HepG2 (cell line): ENCODE data around the gene ACSL6. TPM values are rescaled to one million over a fixed set of nuclear protein-coding genes. Genes with fewer than 3 reads are reported as not detected.

Experiments used
- ATRX ChIP-seq: sonication (generic); formaldehyde crosslinking; IDR thresholded peaks from 2 replicates; pipeline ENCODE4 v1.4.0; 2020; ENCODE audit warnings: missing genetic modification reagents, borderline replicate concordance
- DPF2 ChIP-seq: sonication (generic); formaldehyde crosslinking; IDR thresholded peaks from 2 replicates; pipeline ENCODE4 v1.4.0; 2020; ENCODE audit warnings: mild to moderate bottlenecking, low read depth, missing genetic modification reagents, borderline replicate concordance
- ETV6 ChIP-seq: sonication (generic); formaldehyde crosslinking; conservative IDR thresholded peaks from 2 replicates; pipeline ENCODE4 v1.4.0; 2020; ENCODE audit warnings: missing genetic modification reagents
- KLF11 ChIP-seq: IDR thresholded peaks from 2 replicates; pipeline ENCODE4 v1.6.1; 2016; ENCODE audit warnings: missing compliant biosample characterization
- MAZ ChIP-seq, 2 experiments: sonication (generic) in 1 of 2; formaldehyde crosslinking in 1 of 2; IDR thresholded peaks; 2 replicates each; pipeline versions ENCODE4 v1.5.0 to v1.6.1; 2012 to 2020; ENCODE audit warnings: low read depth in 2 of 2, mild to moderate bottlenecking in 2 of 2, borderline replicate concordance in 1 of 2, improper control_type of control experiment in 1 of 2, low read length in 1 of 2, missing genetic modification reagents in 1 of 2, moderate library complexity in 1 of 2
- MIER3 ChIP-seq: IDR thresholded peaks from 2 replicates; pipeline ENCODE4 v1.6.1; 2016; ENCODE audit warnings: missing compliant biosample characterization, borderline replicate concordance
- PCBP2 ChIP-seq: fragments of 200-400 bp; formaldehyde crosslinking; optimal IDR thresholded peaks from 2 replicates; pipeline ENCODE3; 2018; ENCODE audit warnings: low read length, low read depth; ENCODE audit not compliant: poor library complexity, severe bottlenecking
- POGZ ChIP-seq: sonication (generic); formaldehyde crosslinking; IDR thresholded peaks from 2 replicates; pipeline ENCODE4 v1.4.0; 2020; ENCODE audit warnings: mild to moderate bottlenecking, missing genetic modification reagents
- RXRB ChIP-seq: IDR thresholded peaks from 2 replicates; pipeline ENCODE4 v1.6.1; 2016; ENCODE audit warnings: borderline replicate concordance, missing genetic modification reagents, missing compliant biosample characterization
- SALL2 ChIP-seq: sonication (generic); formaldehyde crosslinking; IDR thresholded peaks from 2 replicates; pipeline ENCODE4 v1.8.1; 2023; ENCODE audit warnings: mild to moderate bottlenecking, missing genetic modification reagents, inconsistent platforms
- SATB2 ChIP-seq: sonication (generic); formaldehyde crosslinking; IDR thresholded peaks from 2 replicates; pipeline ENCODE4 v1.5.0; 2020; ENCODE audit warnings: missing genetic modification reagents
- SETDB1 ChIP-seq: sonication (generic); formaldehyde crosslinking; IDR thresholded peaks from 2 replicates; pipeline ENCODE4 v1.5.1; 2020; ENCODE audit warnings: missing genetic modification reagents, mild to moderate bottlenecking, borderline replicate concordance
- SMARCC2 ChIP-seq: fragments of 450-650 bp; IDR thresholded peaks from 2 replicates; pipeline ENCODE4 v1.6.1; 2017; ENCODE audit warnings: antibody characterized with exemption, mild to moderate bottlenecking
- WIZ ChIP-seq: sonication (generic); formaldehyde crosslinking; IDR thresholded peaks from 2 replicates; pipeline ENCODE4 v1.5.1; 2020; ENCODE audit warnings: mild to moderate bottlenecking, missing genetic modification reagents
- ZBTB20 ChIP-seq: sonication (generic); formaldehyde crosslinking; IDR thresholded peaks from 2 replicates; pipeline ENCODE4 v1.8.1; 2023; ENCODE audit warnings: missing genetic modification reagents, low read depth, mild to moderate bottlenecking, borderline replicate concordance
- ZNF17 ChIP-seq: sonication (generic); formaldehyde crosslinking; IDR thresholded peaks from 2 replicates; pipeline ENCODE4 v1.5.0; 2020; ENCODE audit warnings: mild to moderate bottlenecking, missing genetic modification reagents
- ZNF207 ChIP-seq: fragments of 450-650 bp; IDR thresholded peaks from 2 replicates; pipeline ENCODE4 v1.6.1; 2016; ENCODE audit warnings: antibody characterized with exemption, borderline replicate concordance
- ZNF451 ChIP-seq: sonication (generic); formaldehyde crosslinking; IDR thresholded peaks from 2 replicates; pipeline ENCODE4 v1.5.0; 2020; ENCODE audit warnings: mild to moderate bottlenecking, missing genetic modification reagents
- ZNF496 ChIP-seq: sonication (generic); formaldehyde crosslinking; IDR thresholded peaks from 2 replicates; pipeline ENCODE4 v1.8.1; 2023; ENCODE audit warnings: mild to moderate bottlenecking, moderate library complexity, missing genetic modification reagents; ENCODE audit not compliant: insufficient replicate concordance
- ZNF557 ChIP-seq: sonication (generic); formaldehyde crosslinking; IDR thresholded peaks from 2 replicates; pipeline ENCODE4 v1.4.0; 2020; ENCODE audit warnings: missing genetic modification reagents
- ZNF720 ChIP-seq: sonication (generic); formaldehyde crosslinking; IDR thresholded peaks from 2 replicates; pipeline ENCODE4 v1.4.0; 2020; ENCODE audit warnings: missing genetic modification reagents
- polyA plus RNA-seq, 8 experiments: library from polyadenylated mRNA; depleted of rRNA in 3 of 8; stranded (reverse) in 7 of 8; unstranded in 1 of 8; fragments of >200 nt; fragmentation: Illumina TruSeq in 4 of 8; extraction: Trizol in 4 of 8; gene quantifications; 2 replicates each; pipeline versions ENCODE4 v1.2.1 to v1.2.3, GENCODE V29; 2011 to 2016; ENCODE audit warnings: low read depth in 4 of 8, missing spikeins in 1 of 8, mixed read lengths in 1 of 8; ENCODE audit not compliant: insufficient read depth in 1 of 8
- total RNA-seq, 5 experiments: library from RNA; depleted of rRNA; stranded (reverse); fragments of >200 nt; fragmentation: Illumina TruSeq; extraction: Trizol; gene quantifications; 2 replicates each; pipeline ENCODE4 v1.2.3, GENCODE V29; 2016; ENCODE audit warnings: low read depth in 1 of 5
- TF ChIP-seq, protein P1 (sequence below): sonication (generic); formaldehyde crosslinking; IDR thresholded peaks from 2 replicates; pipeline ENCODE4 v1.4.0; 2020; ENCODE audit warnings: mild to moderate bottlenecking, missing genetic modification reagents
- TF ChIP-seq, protein P2 (sequence below), 2 experiments: sonication (generic) in 1 of 2; formaldehyde crosslinking in 1 of 2; IDR thresholded peaks; 2 replicates each; pipeline versions ENCODE4 v1.4.0 to v1.6.1; 2016 to 2020; ENCODE audit warnings: borderline replicate concordance in 1 of 2, low read depth in 1 of 2, mild to moderate bottlenecking in 1 of 2, missing genetic modification reagents in 1 of 2

Gene ACSL6
- total and polyA plus RNA-seq, 2 of the 13 experiments (the other 11 are each of a cell fraction or from before 2014, with no cell fraction given) = 3.7 to 3.8 TPM

DNA sequence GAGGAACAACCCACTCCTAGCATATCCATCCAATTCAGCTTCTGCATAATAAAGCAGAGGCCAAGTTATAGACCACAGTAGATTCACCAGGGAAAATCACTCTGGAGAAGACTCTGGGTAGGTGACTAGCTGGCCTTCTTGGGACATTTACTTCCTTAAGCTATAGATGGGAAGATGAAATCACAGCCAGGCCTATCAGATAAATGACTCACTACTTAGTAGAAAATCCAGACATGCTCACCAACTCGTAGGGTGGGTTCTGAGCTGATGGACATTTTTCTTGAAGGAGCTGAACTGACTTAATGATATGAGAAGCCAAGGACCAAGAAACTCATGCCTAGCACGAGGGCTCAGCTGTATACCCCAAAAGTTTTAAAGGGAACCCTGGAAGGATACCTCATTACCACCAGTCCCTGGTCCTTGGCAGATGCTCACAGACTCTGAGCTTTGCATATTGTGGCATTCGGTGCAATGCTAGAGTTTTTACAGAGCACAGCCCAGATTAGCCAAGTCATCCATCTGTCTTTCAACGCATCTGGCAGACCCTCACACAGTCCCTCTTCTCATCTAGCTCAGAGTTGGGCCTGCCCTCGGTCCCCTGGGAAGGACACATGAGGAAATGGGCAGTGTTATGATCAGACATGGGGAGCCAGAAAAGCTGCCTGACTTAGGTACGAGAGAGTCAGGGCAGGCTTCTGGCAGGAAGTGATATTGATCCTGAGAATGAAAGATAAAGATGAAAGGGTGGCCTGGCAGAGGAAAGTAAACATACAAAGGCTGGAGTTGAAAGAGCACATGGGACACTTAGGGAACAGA, 15.0 kb downstream of the ACSL6 start (continued):
- TF ChIP-seq DPF2 = peak; percentile 98
- TF ChIP-seq, protein P1, sequence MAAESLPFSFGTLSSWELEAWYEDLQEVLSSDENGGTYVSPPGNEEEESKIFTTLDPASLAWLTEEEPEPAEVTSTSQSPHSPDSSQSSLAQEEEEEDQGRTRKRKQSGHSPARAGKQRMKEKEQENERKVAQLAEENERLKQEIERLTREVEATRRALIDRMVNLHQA (CRISPR knock-in tag) = no peak; the same call in 1 of the 2 replicates
- 0 out of 2 replicates have a peak, but pooled peaks have one; percentile 66 for TF ChIP-seq ZNF557 (CRISPR knock-in tag)
- TF ChIP-seq MAZ (IDR thresholded peaks at IDR 0.05; ENCODE audit: borderline replicate concordance, low read depth, low read length) = no peak
- no peak for TF ChIP-seq MAZ (CRISPR knock-in tag; IDR thresholded peaks at IDR 0.05; ENCODE audit: low read depth)
- TF ChIP-seq POGZ (CRISPR knock-in tag) = peak; percentile 88
- no peak for TF ChIP-seq ZNF207
- no peak for TF ChIP-seq ZNF451 (CRISPR knock-in tag)
- TF ChIP-seq, protein P2, sequence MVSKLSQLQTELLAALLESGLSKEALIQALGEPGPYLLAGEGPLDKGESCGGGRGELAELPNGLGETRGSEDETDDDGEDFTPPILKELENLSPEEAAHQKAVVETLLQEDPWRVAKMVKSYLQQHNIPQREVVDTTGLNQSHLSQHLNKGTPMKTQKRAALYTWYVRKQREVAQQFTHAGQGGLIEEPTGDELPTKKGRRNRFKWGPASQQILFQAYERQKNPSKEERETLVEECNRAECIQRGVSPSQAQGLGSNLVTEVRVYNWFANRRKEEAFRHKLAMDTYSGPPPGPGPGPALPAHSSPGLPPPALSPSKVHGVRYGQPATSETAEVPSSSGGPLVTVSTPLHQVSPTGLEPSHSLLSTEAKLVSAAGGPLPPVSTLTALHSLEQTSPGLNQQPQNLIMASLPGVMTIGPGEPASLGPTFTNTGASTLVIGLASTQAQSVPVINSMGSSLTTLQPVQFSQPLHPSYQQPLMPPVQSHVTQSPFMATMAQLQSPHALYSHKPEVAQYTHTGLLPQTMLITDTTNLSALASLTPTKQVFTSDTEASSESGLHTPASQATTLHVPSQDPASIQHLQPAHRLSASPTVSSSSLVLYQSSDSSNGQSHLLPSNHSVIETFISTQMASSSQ (IDR thresholded peaks at IDR 0.05; ENCODE audit: low read depth) = peak; percentile 59; the same call in 1 of the 2 replicates
- TF ChIP-seq, protein P2 (CRISPR knock-in tag; IDR thresholded peaks at IDR 0.05; ENCODE audit: borderline replicate concordance) = peak; percentile 77; the same call in 1 of the 2 replicates
- no peak for TF ChIP-seq SATB2 (CRISPR knock-in tag)
- no peak for TF ChIP-seq PCBP2
- peak; percentile 96 for TF ChIP-seq RXRB (CRISPR knock-in tag)
- TF ChIP-seq WIZ (CRISPR knock-in tag) = no peak
- peak; percentile 54; the same call in 1 of the 2 replicates for TF ChIP-seq SMARCC2
- TF ChIP-seq ATRX = no peak
- TF ChIP-seq MIER3 (CRISPR knock-in tag) = peak; percentile 90
- TF ChIP-seq ETV6 (CRISPR knock-in tag) = 0 out of 2 replicates have a peak, but pooled peaks have one; percentile 30
- TF ChIP-seq ZNF17 (CRISPR knock-in tag) = no peak
- no peak; the same call in 1 of the 2 replicates for TF ChIP-seq ZBTB20 (CRISPR knock-in tag)
- TF ChIP-seq SETDB1 (CRISPR knock-in tag) = no peak
- TF ChIP-seq ZNF720 (CRISPR knock-in tag) = no peak
- no peak for TF ChIP-seq KLF11 (CRISPR knock-in tag)
- TF ChIP-seq ZNF496 = no peak
- TF ChIP-seq SALL2 (CRISPR knock-in tag) = 0 out of 2 replicates have a peak, but pooled peaks have one; percentile 55
